Measurements from ENCODE around the gene DCAF4L1. TPM values are rescaled to one million over a fixed set of nuclear protein-coding genes. Genes with fewer than 3 reads are reported as not detected.

Gene DCAF4L1
- polyA plus RNA-seq, 1 donor (not counting 4 experiments of a cell fraction or from before 2014, with no cell fraction given), result 0.75 TPM

GRCh38 chr4:41943506-41943905 is 38.0 kb upstream of the DCAF4L1 start:
- FAIRE-seq, result no peak
- dilution Hi-C loops (cut with MboI; ENCODE audit: extremely low pct_ligation_motif_present, low sequenced_read_pairs), result no loop called here
- H3K79me2 ChIP-seq (ENCODE audit: control insufficient read depth, insufficient read depth, low read length), result peaks cover 41% of the 10 kb centered on the region

GRCh38 chr4:41944089-41944488 is 37.5 kb upstream of the DCAF4L1 start:
- Histone ChIP-seq H3K4me2 (ENCODE audit: control insufficient read depth, extremely low read depth, insufficient read depth, low read depth, low read length) (no peak overlapping the region), H2AFZ (ENCODE audit: control insufficient read depth, low read length) (no peak overlapping the region), H3K27me3 (ENCODE audit: control insufficient read depth, extremely low read depth, insufficient read depth, low read length) (no peaks in the 10 kb centered on the region), H3K79me2 (ENCODE audit: control insufficient read depth, insufficient read depth, low read length) (peaks cover 40% of the 10 kb centered on the region), H3K36me3 (ENCODE audit: control insufficient read depth in 2 of 2, extremely low read depth in 1 of 2, insufficient read depth in 2 of 2, low read length in 2 of 2) (peaks cover 0 to 22% of the 10 kb centered on the region in 2 experiments), H3K9me1 (ENCODE audit: control insufficient read depth, extremely low read depth, insufficient read depth, low read length) (no peaks in the 10 kb centered on the region), H3K4me3 (ENCODE audit: control insufficient read depth in 2 of 3, extremely low read depth in 1 of 3, insufficient read depth in 2 of 3, low read depth in 1 of 3, low read length in 3 of 3) (no peak overlapping the region), H3K9me3 (ENCODE audit: control insufficient read depth, low read depth, low read length) (no peaks in the 10 kb centered on the region), H3K4me1 (ENCODE audit: control insufficient read depth, extremely low read depth, insufficient read depth, low read length) (peaks cover 6% of the 10 kb centered on the region), H3K9ac (ENCODE audit: control insufficient read depth, extremely low read depth, insufficient read depth, low read length) (no peak overlapping the region), H4K20me1 (ENCODE audit: control insufficient read depth, extremely low read depth, insufficient read depth, low read length) (peaks cover 2% of the 10 kb centered on the region), H3K27ac (ENCODE audit: control insufficient read depth, insufficient read depth, low read length) (no peak overlapping the region)
- FAIRE-seq, result no peak
- TF ChIP-seq EZH2 (IDR thresholded peaks at IDR 0.05; ENCODE audit: low read length), result no peak
- no peak for TF ChIP-seq CTCF (optimal IDR thresholded peaks at IDR 0.05 in 1 of 3, IDR thresholded peaks at IDR 0.05 in 1 of 3, conservative IDR thresholded peaks at IDR 0.05 in 1 of 3; ENCODE audit: extremely low read depth in 1 of 3, insufficient read depth in 2 of 3, low read length in 3 of 3)
- no peak for DNase-seq (ENCODE audit: low read depth, low spot score)
- dilution Hi-C loops (cut with MboI; ENCODE audit: extremely low pct_ligation_motif_present, low sequenced_read_pairs), result no loop called here

More at GRCh38 chr4:41943506-41943905, 38.0 kb upstream of the DCAF4L1 start:
- Histone ChIP-seq H3K4me3 (ENCODE audit: control insufficient read depth in 2 of 3, extremely low read depth in 1 of 3, insufficient read depth in 2 of 3, low read depth in 1 of 3, low read length in 3 of 3) (no peak overlapping the region), H3K4me2 (ENCODE audit: control insufficient read depth, extremely low read depth, insufficient read depth, low read depth, low read length) (no peak overlapping the region), H3K4me1 (ENCODE audit: control insufficient read depth, extremely low read depth, insufficient read depth, low read length) (peaks cover 11% of the 10 kb centered on the region), H3K9me3 (ENCODE audit: control insufficient read depth, low read depth, low read length) (no peaks in the 10 kb centered on the region), H3K36me3 (ENCODE audit: control insufficient read depth in 2 of 2, extremely low read depth in 1 of 2, insufficient read depth in 2 of 2, low read length in 2 of 2) (peaks cover 0 to 22% of the 10 kb centered on the region in 2 experiments), H3K27me3 (ENCODE audit: control insufficient read depth, extremely low read depth, insufficient read depth, low read length) (no peaks in the 10 kb centered on the region), H3K27ac (ENCODE audit: control insufficient read depth, insufficient read depth, low read length) (no peak overlapping the region), H3K9me1 (ENCODE audit: control insufficient read depth, extremely low read depth, insufficient read depth, low read length) (no peaks in the 10 kb centered on the region), H3K9ac (ENCODE audit: control insufficient read depth, extremely low read depth, insufficient read depth, low read length) (no peak overlapping the region), H4K20me1 (ENCODE audit: control insufficient read depth, extremely low read depth, insufficient read depth, low read length) (peaks cover 2% of the 10 kb centered on the region), H2AFZ (ENCODE audit: control insufficient read depth, low read length) (no peak overlapping the region)
- DNase-seq (ENCODE audit: low read depth, low spot score), result no peak
- no peak for TF ChIP-seq CTCF (optimal IDR thresholded peaks at IDR 0.05 in 1 of 3, IDR thresholded peaks at IDR 0.05 in 1 of 3, conservative IDR thresholded peaks at IDR 0.05 in 1 of 3; ENCODE audit: extremely low read depth in 1 of 3, insufficient read depth in 2 of 3, low read length in 3 of 3)
- TF ChIP-seq EZH2 (IDR thresholded peaks at IDR 0.05; ENCODE audit: low read length), result no peak
